Right renal pelvis (tissue), 4 donors: Measurements from ENCODE around the gene UBAP2. TPM values are rescaled to one million over a fixed set of nuclear protein-coding genes. Genes with fewer than 3 reads are reported as not detected.

Source experiments
- DNase-seq, 4 donors: peaks; one replicate each; pipeline ENCODE4 v3.0.0-alpha.2; 2013; ENCODE audit warnings: low read depth in 4 of 4, low spot score in 3 of 4, missing footprints in 1 of 4
- polyA plus RNA-seq, 4 donors: library from polyadenylated mRNA; unstranded; fragments of 120-200 nt; gene quantifications; one replicate each; pipeline ENCODE4 v1.2.1, GENCODE V29; 2013; ENCODE audit not compliant: insufficient read length in 4 of 4

The UBAP2 gene
- polyA plus RNA-seq, 4 donors = 36.2 to 42.7 (median 37.6) TPM

- DNase-seq = no peak
Observed at GRCh38 chr9:33880211-33881089, 168.2 kb downstream of the UBAP2 start.

- DNase-seq = no peak
Observed at GRCh38 chr9:33878691-33879366, 169.9 kb downstream of the UBAP2 start.

DNA sequence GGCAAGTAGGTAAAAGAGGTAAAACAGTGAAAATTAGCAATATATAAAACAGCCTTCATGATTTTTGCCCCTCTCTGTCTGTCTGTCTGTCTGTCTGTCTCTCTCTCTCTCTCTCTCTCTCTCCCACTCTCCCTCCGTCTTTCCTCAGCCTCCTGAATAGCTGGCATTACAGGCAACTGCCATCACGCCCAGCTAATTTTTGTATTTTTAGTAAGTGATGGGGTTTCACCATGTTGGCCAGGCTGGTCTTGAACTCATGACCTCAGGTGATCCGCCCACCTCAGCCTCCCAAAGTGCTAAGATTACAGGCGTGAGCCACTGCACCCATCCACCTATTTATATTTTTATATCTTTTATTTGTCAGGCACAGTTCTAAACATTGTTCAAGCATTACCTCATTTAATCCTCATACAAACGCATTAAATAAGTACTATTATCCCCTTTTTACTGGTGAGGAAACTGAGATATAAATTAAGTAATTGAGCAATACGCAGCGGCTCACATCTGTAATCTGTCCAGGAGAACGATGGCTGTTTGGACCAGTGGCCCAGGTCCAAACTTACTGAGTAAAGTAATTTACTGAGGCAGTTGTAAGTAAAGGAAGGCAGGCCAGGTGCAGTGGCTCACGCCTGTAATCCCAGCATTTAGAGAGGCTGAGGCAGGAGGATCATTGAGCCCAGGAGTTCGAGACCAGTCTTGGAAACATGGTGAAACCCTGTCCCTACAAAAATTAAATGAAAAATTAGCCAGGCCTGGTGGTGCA, 170.8 kb downstream of the UBAP2 start:
- DNase-seq = no peak

Other genes starting within 250 kb of the UBAP2 start
- 10 to 100 TPM; 65.3 to 70.9 (median 68.9) TPM for gene UBE2R2, start 231.7 kb downstream of the UBAP2 start, polyA plus RNA-seq
- gene DCAF12, start 77.8 kb upstream of the UBAP2 start, polyA plus RNA-seq = 10 to 100 TPM; 60.8 to 68.9 (median 64.5) TPM
- 10 to 100 TPM; 57.7 to 64.8 (median 64.0) TPM for gene UBAP1, start 130.2 kb upstream of the UBAP2 start, polyA plus RNA-seq